ENCODE results near the gene TMEM201.
A peak's percentile ranks its signal among the peaks of the same experiment; 100 is the strongest.
"Not testable (repeated sequence)": the region's sequence is repeated elsewhere in the genome, so short reads cannot be mapped to it uniquely, and the experiment has no call there.

The TMEM201 gene

DNA sequence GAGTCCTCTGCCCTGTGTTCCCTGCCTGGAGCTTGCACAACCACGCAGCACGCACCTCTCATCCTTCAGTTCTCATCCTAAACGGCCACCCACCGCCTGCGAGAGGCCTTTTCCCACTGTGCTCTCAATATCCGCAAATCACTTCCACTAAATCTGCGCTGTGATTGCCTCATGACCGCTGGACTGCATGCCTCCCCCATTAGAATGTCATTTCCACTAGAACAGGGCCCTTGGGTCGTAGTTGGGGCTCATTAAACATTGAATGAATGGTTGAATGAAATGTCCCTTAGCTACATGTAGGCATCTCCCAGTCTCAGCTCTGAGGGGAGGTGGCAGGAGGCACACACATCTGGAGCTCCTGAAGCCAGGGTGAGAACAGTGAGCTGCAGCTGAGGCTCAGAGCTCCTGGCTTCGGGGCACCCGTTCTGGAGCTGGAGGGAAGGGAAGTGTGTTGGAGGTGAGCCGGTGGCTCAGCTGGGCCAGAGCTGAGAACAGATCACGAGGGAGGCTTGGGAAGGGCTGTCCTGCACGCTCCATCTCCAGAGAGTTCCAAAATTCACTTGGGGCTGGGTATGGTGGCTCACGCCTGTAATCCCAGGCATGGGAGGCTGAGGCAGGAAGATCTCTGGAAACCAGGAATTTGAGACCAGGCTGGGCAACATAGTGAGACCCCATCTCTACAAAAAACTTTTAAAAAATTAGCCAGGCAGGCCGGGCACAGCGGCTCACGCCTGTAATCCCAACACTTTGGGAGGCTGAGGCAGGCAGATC, 30.4 kb downstream of the TMEM201 start:
- DNase-seq (ENCODE audit: low read depth in 3 of 3, low spot score in 1 of 3): no peak

DNA sequence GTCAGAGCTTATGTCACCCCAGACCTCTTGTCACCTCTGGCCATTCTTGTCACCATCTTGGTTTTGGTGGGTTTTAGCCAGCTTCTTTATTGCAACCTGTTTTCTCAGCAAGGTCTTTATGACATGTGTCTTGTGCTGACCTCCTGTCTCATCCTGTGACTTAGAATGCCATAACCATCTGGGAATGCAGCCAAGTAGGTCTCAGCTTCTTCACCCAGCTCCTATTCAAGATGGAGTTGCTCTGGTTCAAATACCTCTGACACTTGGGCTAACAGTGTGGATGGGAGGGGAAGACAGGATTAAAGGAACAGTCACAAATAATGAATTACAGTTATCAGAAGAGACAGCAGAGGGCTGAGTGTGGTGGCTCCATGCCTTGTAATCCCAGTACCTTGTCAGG, 32.3 kb downstream of the TMEM201 start:
- no peak for DNase-seq (ENCODE audit: low read depth in 3 of 3, low spot score in 1 of 3)

DNA sequence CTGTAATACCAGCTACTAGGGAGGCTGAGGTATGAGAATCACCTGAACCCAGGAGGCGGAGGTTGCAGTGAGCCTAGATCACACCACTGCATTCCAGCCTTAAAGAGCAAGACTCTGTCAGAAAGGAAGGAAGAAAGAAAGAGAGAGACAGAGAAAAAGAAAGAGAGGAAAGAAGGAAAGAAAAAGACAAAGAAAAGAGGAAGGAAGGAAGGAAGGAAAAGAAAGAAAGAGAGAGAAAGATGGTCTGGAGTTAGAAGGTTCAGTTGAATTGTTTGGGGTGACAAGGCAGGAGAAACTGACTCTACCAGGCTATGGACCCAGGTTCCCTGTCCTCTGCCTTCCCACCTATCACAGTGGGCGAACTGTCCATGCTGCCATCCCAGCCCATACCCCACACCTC, 35.4 kb downstream of the TMEM201 start:
- DNase-seq (ENCODE audit: low read depth in 3 of 3, low spot score in 1 of 3): no peak

- not testable (repeated sequence) for DNase-seq (ENCODE audit: low read depth in 3 of 3, low spot score in 1 of 3)
These were observed 36.3 kb downstream of the TMEM201 start for GRCh38 chr1:9625030-9625429.

- no peak for DNase-seq (ENCODE audit: low read depth in 3 of 3, low spot score in 1 of 3)
These were observed 37.5 kb downstream of the TMEM201 start for GRCh38 chr1:9626201-9626608.

GRCh38 chr1:9628541-9629444, 40.1 kb downstream of the TMEM201 start:
- peak in 2 of 3 donors; percentile 34 to 41 for DNase-seq (ENCODE audit: low read depth in 3 of 3, low spot score in 1 of 3)

- peak; percentile 42 to 57 (median 51) for DNase-seq (ENCODE audit: low read depth in 3 of 3, low spot score in 1 of 3)
These were observed 40.9 kb downstream of the TMEM201 start for GRCh38 chr1:9629445-9630201.

- DNase-seq (ENCODE audit: low read depth in 3 of 3, low spot score in 1 of 3): no peak
These were observed 41.8 kb downstream of the TMEM201 start for GRCh38 chr1:9630331-9631111.

DNA sequence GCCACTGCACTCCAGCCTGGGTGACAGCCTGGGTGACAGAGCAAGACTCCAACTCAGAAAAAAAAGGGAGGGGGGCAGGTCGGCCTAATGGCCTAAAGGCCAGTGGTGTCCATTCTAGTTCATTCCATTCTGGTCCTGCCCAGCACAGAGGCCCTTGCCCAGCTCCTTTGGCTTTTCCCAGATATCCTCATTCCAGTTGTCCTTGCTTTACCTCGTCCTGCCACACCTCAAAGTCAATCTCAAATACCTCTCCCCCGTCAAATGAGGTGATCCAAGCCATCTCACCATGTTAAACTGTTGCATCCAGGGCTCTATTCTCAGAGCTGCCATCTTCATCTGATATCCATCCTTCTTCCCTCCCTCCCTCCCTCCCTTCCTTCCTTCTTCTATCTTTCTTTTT, 42.9 kb downstream of the TMEM201 start:
- DNase-seq (ENCODE audit: low read depth in 3 of 3, low spot score in 1 of 3): no peak

- no peak for DNase-seq (ENCODE audit: low read depth in 3 of 3, low spot score in 1 of 3)
These were observed 44.8 kb downstream of the TMEM201 start for GRCh38 chr1:9633493-9633892.

DNA sequence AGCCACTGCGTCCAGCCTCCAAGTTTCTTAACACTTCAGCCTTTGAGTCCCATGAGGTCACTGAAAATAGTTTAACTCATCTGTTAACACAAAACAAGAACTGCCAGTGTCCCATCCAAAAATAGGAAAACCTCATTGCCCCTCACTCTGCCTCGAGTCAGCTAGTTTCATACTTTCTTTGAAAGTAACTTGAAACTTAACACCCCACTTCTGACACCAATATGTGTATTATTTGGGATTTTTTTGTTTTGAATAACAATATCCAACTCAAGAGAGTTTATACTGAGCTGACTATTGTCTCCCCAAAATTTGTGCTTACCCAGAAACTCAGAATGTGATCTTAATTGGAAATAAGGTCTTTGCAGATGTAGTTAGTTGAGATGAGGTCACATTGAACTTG, 45.9 kb downstream of the TMEM201 start:
- no peak for DNase-seq (ENCODE audit: low read depth in 3 of 3, low spot score in 1 of 3)

DNA sequence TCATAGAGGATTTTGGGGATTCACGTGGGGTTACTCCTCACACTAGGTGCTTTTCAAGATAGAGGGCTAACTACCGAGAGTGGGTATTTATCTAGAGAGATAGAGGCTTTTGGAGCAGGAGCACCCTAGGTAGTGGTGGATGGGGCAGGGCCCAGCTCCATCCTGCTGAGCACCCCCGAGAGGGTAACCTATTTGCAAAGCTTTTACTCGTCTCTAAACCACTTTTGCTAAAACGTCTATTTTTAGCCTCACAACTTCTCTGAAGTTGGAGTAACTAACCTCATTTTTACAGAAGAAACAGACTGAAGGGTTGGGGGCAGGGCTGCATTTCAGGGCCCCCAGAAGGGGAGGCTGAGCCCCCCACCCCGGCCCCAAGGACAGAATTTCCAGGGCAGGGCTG, 50.5 kb downstream of the TMEM201 start:
- no peak for DNase-seq (ENCODE audit: low read depth in 3 of 3, low spot score in 1 of 3)

GRCh38 chr1:9643351-9644256, 54.9 kb downstream of the TMEM201 start:
- DNase-seq (ENCODE audit: low read depth in 3 of 3, low spot score in 1 of 3): no peak

- no peak for DNase-seq (ENCODE audit: low read depth in 3 of 3, low spot score in 1 of 3)
These were observed 57.3 kb downstream of the TMEM201 start for GRCh38 chr1:9646037-9646436.

GRCh38 chr1:9648171-9648570, 59.5 kb downstream of the TMEM201 start:
- DNase-seq (ENCODE audit: low read depth in 3 of 3, low spot score in 1 of 3): no peak

DNA sequence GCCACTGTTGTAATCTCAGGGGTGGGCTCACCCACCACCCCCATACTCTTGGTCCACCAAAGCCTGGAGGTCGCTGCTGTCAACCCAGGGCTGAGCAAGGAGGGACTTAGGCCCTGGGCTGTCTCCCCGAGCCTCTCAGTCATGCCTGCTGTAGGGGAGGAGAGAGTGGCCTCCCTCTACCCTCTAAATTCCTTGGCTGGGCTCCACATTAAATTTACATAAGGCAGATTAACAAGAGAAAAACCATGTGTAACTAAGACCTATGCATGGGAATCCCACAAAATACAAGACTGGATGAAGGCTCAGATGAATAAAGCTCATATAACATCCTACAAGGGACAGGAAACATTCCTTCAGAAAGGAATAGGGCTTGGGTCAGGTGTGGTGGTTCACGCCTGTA, 61.1 kb downstream of the TMEM201 start:
- no peak for DNase-seq (ENCODE audit: low read depth in 3 of 3, low spot score in 1 of 3)

DNA sequence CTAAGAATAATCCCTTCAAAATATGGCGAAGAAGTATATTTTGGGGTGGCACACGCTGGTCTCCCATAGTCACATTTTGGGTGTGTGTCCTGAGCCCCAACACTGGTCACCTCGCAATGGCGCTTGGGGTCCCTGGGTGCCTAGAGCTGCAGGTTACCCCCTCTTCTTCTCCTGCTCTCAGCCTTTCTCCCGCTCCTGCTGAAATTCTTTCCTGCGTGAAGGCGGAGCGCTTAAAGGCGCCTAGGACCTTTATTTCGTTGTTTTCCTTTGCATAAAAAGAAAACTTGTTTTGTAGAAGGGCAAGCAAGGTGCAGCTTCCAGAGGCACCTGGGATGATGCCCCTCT, 62.5 kb downstream of the TMEM201 start:
- no peak for DNase-seq (ENCODE audit: low read depth in 3 of 3, low spot score in 1 of 3)

GRCh38 chr1:9651565-9652378, 63.1 kb downstream of the TMEM201 start, which contains the start of gene PIK3CD:
Gene PIK3CD, plus strand, starts transcription at chr1:9651731. Its CDS starts 58,725 bp downstream, at chr1:9710456.
- DNase-seq (ENCODE audit: low read depth in 3 of 3, low spot score in 1 of 3): no peak
